Activated CD4-positive, alpha-beta T cell treated with anti-CD3 and anti-CD28 coated beads, Interleukin-2, amount 50 U/mL, for 48 hours (primary cell): ENCODE data around the gene SIGLECL1.

Source experiments
- DNase-seq, 2 experiments: peaks; one replicate each; pipeline ENCODE4 v3.0.0-alpha.2; 2020

Gene SIGLECL1

GRCh38 chr19:51253088-51253806 is 2.4 kb downstream of the SIGLECL1 start:
- DNase-seq, result no peak

DNA sequence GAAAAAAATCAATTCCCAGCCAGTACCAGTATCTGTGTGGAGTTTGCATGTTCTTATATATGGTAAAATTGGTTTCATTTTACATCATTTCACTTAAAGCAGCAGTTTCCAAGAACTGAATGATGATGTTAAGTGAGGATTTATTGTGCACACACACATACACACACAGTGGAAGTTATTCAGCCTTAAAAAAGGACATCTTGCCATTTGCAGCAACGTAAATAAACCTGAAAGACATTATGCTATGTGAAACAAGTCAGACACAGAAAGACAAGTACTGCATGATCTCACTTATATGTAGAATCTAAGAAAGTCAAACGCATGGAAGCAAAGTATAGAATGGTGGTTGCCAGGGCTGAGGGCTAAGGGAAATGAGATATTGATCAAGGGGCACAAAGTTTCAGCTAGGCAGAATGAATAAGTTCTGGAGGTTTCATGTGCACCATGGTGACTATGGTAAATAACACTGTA is 5.3 kb downstream of the SIGLECL1 start:
- no peak for DNase-seq

DNA sequence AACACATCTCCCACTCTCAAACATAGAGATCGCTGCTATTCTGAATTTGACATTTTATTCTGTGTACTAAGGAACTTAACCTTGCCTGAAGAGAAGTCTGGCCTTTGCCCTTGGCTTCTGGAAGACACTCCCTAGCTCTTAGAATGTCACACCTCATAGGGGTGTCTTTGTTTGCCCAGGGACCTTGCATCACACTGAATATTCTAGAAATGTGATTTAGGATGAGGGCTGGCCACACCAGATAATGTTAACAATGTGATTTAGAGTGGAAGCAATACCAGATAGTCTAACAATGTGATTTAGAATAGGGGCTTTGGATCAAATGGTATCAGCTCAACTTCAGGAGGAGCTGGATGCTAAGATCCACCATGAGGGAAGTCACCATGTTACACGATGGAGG is 6.6 kb downstream of the SIGLECL1 start:
- no peak for DNase-seq

DNA sequence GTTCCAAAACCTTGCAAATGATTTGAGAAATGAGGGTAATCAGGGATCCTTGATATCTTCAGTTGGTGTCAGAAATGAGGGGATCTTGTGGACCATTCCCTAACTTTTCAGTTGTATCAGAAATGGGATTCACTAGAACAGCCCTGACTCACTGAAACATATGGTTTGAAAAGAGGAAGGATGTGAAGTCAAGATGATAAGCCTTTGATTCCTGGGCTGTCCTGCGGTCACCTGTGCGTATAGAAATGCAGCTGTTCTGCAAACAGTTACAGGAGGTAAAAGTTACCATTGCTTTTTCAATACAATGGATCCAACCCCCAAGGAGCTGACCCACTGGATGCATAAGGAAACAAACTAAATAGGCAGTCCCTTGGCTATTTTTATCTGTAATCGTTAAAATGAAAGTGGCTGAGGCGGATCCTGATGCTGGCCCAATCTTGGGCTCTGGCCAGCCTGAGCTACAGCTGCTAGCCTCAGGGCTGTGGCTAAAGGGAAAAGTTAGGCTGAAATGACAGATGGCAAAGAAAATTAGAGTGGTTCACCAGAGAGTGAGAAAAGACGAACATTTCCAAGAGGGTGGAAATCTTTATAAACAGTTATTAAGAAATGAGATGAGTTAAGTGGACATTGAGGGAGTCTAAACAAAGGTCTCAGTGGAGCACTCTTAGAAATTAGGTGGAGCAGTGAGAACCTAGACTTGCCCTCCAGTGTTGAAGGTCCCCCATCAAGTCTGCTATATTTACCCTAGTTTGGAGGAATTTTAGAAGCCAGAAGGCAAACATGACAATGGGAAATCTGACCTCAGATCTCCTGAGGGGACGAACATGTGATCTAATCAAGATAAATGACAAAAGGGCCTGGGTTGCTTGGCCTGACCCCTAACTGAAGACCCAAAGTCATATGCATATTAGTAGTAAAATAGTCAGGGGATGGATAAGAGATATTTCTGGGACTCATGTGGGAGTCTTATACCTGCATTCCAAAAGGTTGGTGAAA is 7.6 kb downstream of the SIGLECL1 start:
- no peak for DNase-seq

GRCh38 chr19:51259348-51260245 is 8.7 kb downstream of the SIGLECL1 start:
- peak; percentile 43 to 59 for DNase-seq

DNA sequence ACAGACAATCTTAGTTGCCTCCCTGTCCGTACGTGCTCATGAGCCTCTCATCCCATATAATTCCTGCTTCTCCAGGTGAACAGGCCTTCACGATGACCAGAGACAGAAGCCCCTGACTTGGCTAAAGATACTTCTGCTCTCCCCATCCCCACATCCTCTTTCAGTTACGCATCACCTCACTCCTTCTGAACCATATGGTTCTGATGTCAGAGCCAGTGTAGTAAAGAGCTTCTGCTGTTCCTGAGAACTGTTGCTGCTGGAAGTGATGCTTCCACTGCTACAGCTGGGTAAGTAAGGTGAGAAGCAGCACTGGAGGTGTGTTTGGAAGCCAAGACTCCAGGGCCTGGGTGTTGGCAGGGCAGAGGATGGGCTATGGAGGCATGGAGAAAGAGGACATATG is 12.9 kb downstream of the SIGLECL1 start:
- DNase-seq, result no peak

- no peak for DNase-seq
Measured at GRCh38 chr19:51271067-51271466, 20.2 kb downstream of the SIGLECL1 start.

DNA sequence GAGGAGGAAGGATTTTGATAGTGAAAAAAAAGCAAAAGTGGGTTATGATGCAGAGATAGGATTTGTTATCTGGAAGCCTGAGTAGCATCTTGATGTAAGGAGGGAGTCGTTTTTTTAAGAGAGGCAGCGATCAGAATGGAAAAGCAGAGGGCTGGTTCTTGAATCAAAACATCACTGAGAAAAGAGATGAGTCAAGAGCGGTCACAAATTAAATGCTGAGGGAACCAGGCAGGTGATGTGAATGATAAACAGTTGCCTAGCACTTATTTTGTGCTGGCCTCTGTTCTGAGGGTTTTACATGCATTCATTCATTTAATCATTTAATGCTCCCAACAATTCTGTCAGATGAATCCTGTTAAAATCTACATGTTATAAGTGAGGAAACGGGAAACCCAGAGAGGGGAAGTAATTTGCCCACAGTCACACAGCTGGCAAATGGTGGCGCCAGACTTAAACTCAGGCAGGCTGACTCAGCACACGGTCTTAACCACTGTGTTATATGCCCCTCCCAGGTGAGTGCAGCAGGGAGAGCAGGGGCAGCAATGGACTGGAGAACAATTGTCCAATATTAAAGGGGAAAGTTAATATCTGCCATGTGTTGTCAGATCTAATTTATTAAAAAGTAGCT is 21.4 kb downstream of the SIGLECL1 start:
- DNase-seq, result no peak

DNA sequence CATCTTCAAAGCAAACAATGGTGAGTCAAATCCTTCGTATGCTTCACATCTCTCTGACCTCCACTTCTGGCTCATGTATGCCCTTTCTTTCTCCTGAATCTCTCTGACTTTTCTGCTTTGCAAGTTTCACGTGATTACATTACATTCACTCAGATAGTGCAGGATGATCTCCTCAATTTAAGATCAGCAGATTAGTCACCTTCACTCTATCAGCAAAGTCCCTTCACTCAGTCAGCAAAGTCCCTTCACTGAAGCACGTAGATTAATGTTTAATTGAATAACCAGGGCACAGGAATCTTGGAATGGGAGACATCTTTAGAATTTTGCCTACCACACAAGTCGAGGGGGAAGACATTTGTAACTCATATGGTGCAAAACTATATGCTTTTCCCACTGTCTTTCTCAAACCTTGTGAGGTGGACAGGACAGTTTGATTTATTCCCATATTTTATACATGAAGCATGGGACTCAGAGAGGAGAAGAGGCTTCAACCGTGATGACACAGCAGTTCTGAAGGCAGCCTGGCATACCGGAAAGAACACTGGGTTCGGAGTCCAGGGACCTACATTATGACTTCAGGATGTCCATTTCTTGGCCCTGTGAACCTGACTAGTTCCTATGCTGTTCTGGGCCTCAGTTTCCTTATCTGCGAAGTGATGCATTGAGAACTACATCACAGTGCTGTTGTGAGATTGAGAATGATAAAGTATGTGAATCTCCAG is 23.3 kb downstream of the SIGLECL1 start:
- DNase-seq, result no peak

GRCh38 chr19:51277112-51277511 is 26.2 kb downstream of the SIGLECL1 start:
- no peak for DNase-seq

DNA sequence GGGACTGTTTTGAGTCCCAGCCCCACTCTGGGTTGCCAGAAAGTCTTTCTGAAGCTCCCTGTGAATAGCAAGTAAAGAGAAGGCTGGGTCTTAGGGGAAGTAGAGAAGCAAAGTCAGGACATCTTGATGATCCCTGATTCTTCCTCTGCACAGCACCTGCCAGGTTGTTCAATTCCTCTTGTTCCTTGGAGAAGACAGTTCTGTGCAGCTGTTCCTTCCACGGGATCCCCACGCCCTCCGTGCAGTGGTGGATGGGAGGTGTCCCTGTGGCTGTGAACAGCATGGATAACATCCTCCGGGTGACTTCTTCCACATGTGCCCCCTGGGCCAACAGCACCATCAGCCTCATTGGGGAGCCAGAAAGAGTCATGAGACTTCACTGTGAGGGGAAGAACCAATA is 31.5 kb downstream of the SIGLECL1 start:
- DNase-seq, result no peak

DNA sequence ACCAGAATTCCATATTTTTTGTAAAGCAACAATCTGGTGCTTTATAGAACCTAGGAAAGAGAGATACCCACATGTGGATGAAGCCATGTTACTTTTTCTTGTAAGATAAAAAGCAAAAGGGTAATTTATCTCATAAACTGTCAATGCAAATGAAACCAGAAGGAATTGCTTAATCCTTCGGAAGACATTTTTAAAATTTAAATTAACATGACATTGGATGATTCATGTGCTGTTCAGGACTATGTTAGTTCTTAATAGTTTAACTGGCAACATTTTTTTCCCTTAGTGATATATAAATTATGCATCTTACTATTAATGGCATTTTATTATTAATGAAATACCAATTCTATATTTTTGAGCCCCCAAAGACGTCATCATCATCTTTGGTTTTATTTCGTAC is 34.8 kb downstream of the SIGLECL1 start:
- no peak for DNase-seq

DNA sequence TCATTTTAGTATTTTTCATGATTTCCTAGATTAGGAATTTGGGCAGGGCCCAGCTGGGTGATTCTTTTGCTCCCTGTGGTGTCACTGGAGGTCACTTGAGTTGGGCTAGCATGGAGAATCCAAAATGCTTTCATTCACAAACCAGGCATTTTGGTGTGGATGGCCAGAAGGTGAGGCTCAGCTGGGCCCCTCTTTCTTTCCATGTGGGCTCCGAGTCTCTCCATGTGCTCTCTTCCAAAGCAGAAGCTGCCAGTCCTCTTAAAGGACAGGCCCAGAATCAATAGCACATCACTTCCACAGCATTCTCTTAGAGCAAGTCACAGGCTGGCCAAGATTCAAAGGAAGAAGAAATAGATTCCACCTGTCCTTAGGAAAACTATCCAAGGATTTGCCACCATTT is 38.8 kb downstream of the SIGLECL1 start:
- DNase-seq, result no peak

DNA sequence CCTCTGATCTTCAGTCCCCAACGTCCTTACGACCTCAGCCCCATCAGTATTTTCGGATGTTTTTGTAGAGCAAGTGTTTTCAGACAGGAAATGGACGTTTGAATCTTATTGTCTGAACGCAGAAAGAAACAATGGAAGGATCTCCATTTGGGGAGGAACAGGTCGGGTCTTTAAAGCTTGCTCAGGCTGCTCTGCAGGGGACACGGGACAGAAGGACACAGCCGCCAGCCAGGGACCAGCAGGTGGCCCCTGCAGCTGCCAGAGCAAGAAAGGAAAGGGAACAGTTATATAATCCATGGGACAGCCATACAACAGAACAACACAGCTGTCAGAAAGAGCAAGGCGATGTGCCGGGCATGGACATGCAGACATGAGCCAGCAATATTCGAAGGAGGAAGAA is 42.1 kb downstream of the SIGLECL1 start:
- DNase-seq, result no peak

DNA sequence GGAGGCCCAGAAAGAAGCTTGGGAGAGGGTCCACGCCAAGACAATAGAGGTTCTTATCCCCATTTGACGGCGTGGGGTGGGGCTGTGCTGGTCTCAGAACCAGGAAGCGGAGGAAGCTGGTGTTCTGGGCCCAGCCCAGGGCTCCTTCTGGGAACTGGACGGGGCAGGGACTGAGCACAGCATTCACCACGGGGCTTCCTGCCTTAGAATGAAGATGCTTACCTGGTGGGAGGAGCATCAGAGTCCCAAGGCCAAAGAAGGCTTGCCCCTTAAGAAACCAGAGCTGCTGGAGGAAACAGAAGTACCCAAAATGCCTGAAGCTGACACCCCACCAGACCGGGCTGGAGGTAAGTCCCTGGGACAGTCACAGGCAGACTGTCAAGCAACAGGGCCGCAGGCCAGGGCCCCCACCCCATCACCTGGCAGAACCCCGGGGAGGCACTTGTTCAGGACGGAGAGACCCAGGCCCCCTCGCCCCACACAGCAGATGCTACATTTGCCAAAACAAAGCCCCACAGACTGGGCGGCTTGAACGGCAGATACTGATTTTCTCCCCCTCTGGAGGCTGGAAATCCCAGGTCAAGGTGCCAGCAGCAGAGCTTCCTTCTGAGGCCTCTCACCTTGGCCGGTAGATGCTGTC is 42.8 kb downstream of the SIGLECL1 start:
- no peak for DNase-seq

DNA sequence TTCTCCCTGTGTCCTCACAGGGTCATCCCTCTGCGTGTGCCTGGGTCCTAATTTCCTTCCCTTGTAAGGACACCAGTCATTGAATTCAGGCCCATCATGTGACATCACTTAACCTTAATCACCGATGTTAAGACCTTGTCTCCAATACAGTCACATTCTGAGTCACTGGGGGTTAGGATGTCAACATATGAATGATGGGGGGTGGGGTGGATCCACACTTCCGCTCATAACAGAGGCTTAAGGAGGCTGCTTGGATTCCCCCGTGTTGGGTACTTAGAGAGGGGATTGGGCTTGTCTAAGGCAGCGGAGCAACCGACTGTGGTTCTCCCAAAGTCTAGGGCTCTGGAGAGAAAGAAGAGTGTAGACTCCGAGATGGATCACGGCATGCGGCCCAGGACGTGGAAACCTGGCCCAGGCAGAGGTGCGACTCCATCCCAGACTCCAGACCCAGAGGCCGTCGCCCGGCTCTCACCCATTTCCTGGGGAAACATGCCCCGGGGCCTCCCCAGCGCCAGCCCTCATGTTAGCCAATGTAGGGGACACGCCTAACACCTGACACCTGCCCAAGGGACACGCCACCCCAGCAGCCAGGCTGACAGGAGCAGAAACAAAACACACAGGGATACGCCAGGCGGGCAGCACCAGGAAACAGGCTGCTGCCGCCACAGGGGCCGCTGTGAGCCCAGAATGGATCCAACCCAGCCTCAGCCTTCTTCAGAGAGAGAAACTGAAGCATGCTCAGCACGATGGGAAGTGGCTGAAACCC is 43.5 kb downstream of the SIGLECL1 start:
- DNase-seq, result no peak

DNA sequence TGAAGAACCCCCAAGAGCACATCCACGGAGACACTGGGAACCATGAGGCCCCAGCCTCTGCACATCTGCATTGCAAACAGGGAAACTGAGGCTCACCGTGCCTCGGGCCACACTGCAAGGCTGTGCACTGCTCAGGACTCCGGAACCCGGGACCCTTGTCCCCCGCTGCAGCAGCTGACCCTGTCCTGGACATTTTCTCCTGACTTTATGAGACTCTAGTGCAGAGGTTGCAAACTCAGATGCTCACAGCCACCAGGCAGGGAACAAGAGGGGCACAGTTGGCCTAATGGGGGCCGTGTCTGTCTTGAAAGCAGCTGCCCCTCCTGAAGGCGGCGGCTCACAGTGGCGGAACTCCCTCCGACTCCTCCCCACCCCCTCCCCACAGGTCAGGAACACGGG is 44.1 kb downstream of the SIGLECL1 start:
- no peak for DNase-seq

- no peak for DNase-seq
Measured at GRCh38 chr19:51295382-51296126, 44.7 kb downstream of the SIGLECL1 start.

DNA sequence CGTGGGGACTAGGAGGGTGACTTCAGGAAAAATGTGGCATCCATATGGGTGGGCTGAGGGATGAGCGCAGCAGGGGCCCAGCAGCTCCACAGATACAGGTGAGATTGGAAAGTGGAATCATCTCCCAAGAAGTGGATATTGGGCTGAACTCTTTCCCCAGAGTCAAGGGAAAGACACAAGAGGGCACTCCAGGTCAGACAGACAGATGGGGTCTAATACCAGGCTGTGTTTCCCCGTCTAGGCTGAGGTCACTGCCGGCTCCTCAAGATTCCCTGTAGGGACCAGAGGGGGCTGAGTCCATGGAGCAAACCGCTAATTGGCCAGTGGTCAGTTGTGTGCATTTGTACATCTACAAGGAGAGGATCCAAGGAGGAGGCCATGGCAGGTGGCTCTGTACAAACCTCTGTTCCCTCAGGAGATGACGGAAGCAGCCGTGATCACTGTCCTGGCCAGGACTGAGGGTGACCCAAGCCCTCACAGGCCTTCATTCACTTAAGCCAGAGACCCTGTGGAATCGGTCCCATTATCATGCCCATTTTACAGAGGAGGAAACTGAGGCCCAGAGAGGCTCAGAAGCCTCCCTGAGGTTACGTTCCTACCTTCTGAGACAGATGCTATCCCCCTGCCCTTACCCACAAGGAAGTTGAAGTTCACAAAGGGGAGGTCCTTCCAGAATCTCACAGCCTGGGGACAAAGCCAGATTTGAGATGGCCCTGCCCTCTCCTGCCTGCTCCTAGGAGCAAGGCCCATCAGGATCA is 45.6 kb downstream of the SIGLECL1 start:
- DNase-seq, result no peak
